Kidney epithelial cell (primary cell): ENCODE results near the gene CARMIL1. TPM values are rescaled to one million over a fixed set of nuclear protein-coding genes. Genes with fewer than 3 reads are reported as not detected.
A peak's percentile ranks its signal among the peaks of the same experiment; 100 is the strongest.

Experiments
- DNase-seq: peaks from one replicate; pipeline ENCODE4 v3.0.0-alpha.2; 2010; ENCODE audit warnings: low read depth
- H3K27me3 ChIP-seq: 2 replicates; pipeline ENCODE4 v1.6.0; 2011; ENCODE audit warnings: low read length; ENCODE audit not compliant: control insufficient read depth, insufficient read depth
- H3K36me3 ChIP-seq: 2 replicates; pipeline ENCODE4 v1.5.1; 2011; ENCODE audit warnings: low read length; ENCODE audit not compliant: control insufficient read depth, insufficient read depth
- H3K4me3 ChIP-seq: 2 replicates; pipeline ENCODE4 v1.5.1; 2011; ENCODE audit warnings: low read depth, mild to moderate bottlenecking, control low read depth, low read length
- CTCF ChIP-seq: IDR thresholded peaks from 2 replicates; pipeline ENCODE4 v1.5.1; 2011; ENCODE audit warnings: mild to moderate bottlenecking, moderate library complexity, low read length, control low read depth, inconsistent platforms; ENCODE audit not compliant: insufficient read depth, poor library complexity, severe bottlenecking
- total RNA-seq: library from RNA; depleted of rRNA; stranded (reverse); fragments of >200 nt; gene quantifications from 2 replicates; pipeline ENCODE4 v1.2.3, GENCODE V29; 2015

The CARMIL1 gene
- total RNA-seq, 1 donor from 2014 or later = 14.7 TPM

- no peaks in the 10 kb centered on the region for H3K36me3 ChIP-seq
- no peak for TF ChIP-seq CTCF
- H3K4me3 ChIP-seq = no peak overlapping the region
- H3K27me3 ChIP-seq = no peaks in the 10 kb centered on the region
- DNase-seq = no peak
Observed at GRCh38 chr6:25350573-25350972, 71.4 kb downstream of the CARMIL1 start.

- Histone ChIP-seq H3K27me3 (no peaks in the 10 kb centered on the region), H3K36me3 (no peaks in the 10 kb centered on the region), H3K4me3 (no peak overlapping the region)
- no peak for DNase-seq
- no peak for TF ChIP-seq CTCF
Observed at GRCh38 chr6:25351485-25351884, 72.3 kb downstream of the CARMIL1 start.

GRCh38 chr6:25352285-25352684 lies 73.1 kb downstream of the CARMIL1 start:
- TF ChIP-seq CTCF = no peak
- no peaks in the 10 kb centered on the region for H3K27me3 ChIP-seq

GRCh38 chr6:25354078-25354932 lies 75.1 kb downstream of the CARMIL1 start:
- TF ChIP-seq CTCF = no peak
- Histone ChIP-seq H3K36me3 (no peaks in the 10 kb centered on the region), H3K27me3 (no peaks in the 10 kb centered on the region), H3K4me3 (no peak overlapping the region)
- peak; percentile 37 for DNase-seq

More at GRCh38 chr6:25352285-25352684, 73.1 kb downstream of the CARMIL1 start:
- H3K4me3 ChIP-seq = no peak overlapping the region
- no peak for DNase-seq
- no peaks in the 10 kb centered on the region for H3K36me3 ChIP-seq

DNA sequence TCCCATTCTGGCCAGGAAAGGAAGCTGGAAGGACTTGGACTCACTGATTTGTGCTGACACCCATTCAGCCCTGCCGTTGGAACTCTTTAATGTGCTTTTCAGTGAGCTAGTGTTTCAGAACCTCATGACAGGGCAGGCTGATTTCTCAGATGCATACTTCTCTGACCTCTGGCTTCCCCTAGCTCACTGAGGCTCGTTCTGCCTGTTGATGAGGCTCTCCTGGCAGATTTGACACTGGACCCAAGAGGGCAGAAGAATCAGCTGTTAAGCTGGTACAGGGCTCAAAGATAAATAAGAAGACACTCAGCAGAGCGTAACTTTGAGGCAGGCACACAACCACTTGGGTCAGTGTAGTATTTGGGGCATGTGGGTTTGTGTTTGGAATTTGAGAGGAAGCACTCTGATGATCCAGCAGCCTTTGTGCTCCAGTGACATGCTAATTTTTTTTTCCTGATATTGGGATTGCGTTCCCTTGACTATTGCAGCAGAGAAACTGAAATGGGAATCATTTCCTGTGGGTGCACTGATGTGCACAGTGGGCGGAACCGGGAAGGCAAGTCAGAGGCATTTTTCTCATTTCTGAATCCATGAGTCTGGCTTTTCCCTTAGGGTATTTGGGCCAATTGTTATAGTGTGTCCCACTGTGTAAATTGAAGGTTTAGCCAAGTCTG lies 80.2 kb downstream of the CARMIL1 start:
- Histone ChIP-seq H3K4me3 (no peak overlapping the region), H3K27me3 (no peaks in the 10 kb centered on the region), H3K36me3 (no peaks in the 10 kb centered on the region)
- TF ChIP-seq CTCF = no peak
- peak; percentile 52 for DNase-seq
